Measurements from ENCODE around the gene GNAL.
"Not testable (repeated sequence)": the region's sequence is repeated elsewhere in the genome, so short reads cannot be mapped to it uniquely, and the experiment has no call there.

Gene GNAL

GRCh38 chr18:11884396-11885030 is 195.4 kb downstream of the GNAL start:
- DNase-seq, result no peak

DNA sequence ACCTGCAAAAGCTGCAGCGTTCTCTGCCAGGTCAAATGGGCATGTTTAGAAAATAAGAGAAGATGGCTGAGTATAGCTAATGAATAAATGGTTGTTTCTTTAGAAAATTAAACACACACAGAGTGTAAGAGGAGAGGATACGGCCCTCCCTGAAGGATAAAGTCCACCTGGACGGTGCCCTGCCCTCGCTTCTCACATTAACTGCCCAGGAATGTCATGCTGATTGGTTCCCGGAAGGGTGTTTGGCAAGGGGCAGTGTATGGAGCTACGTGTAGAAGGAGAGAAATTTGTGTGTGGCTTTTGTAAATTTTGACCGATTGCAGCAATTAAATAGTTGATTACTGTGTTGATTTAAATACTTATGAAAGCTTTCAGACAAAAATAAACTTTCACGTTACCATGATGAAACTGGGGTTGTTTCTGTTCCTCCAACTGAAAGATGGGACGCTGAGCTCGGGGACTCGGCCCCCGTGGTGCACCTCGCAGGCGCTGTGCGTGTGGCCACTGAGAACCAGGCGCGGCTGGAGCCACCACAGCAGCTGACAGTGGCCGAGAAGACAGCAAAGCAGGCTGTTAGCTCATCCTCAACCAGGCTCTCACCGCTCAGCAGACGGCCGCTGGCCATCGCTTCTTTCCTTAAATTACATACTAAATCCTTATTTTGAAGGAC is 196.3 kb downstream of the GNAL start:
- no peak for DNase-seq

DNA sequence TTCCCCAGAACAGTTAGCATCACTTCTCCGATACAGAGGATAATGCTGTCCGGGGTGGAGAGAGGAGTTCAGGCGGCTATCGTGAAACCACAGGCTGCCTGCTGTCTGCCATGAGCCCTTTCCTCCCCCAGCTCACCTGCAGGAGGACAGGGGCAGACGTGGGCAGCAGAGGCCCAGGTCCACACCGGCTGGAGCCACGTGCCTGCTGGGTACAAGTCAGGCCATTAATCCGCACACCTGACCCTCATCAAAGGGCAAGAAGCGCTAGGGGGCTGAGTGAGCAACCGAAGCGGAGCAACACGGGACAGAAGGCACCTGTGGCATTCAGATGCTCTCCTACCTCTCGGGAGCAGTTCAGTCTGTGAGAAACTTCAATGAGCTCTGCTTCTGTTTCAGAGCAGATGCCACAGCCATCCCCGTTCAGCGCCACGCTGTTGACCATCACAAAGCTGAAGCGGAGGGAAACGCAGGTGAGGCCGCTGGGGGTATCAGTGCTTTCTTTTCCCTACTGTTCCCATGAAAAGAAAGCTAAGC is 197.6 kb downstream of the GNAL start:
- DNase-seq, result no peak

GRCh38 chr18:11887328-11888128 is 198.5 kb downstream of the GNAL start:
- no peak for DNase-seq

DNA sequence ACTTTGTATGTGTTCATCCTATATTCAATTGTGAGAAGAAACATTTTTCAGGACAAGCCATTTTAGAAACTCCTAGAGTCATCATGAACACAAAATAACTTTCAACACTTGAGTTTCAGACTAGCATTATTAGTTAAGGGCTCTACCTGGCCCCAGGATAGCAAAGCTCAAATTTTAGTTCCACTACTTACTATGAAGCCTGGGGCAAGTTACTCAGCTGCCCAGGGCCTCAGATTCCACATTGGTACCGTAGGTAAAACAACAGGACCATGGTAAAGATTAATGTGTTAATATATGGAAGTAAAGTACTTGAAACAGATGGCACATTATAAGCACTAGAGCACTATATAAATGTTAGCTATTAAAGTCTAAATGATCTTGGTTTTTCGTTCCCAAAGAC is 199.7 kb downstream of the GNAL start:
- no peak for DNase-seq

GRCh38 chr18:11889284-11889683 is 200.2 kb downstream of the GNAL start:
- no peak for DNase-seq

DNA sequence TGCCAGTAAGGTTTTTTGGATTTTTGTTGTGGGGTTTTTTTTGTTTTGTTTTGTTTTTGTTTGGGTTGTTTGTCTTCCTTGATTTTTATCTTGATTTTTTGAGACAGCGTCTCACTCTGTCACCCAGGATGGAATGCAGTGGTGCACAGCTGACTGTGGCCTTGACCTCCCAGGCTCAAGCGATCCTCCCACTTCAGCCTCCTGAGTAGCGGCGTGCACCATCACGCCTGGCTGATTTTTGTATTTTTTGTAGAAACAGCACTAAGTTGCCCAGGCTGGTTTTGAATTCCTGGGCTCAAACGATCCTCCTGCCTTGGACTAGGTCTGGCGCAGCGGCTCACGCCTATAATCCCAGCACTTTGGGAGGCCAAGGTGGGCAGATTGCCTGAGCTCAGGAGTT is 202.7 kb downstream of the GNAL start:
- DNase-seq, result no peak

GRCh38 chr18:11892438-11892837 is 203.4 kb downstream of the GNAL start:
- DNase-seq, result not testable (repeated sequence)

- DNase-seq, result no peak
Measured at GRCh38 chr18:11897781-11898180, 208.7 kb downstream of the GNAL start.

- no peak for DNase-seq
Measured at GRCh38 chr18:11899063-11899462, 210.0 kb downstream of the GNAL start.

DNA sequence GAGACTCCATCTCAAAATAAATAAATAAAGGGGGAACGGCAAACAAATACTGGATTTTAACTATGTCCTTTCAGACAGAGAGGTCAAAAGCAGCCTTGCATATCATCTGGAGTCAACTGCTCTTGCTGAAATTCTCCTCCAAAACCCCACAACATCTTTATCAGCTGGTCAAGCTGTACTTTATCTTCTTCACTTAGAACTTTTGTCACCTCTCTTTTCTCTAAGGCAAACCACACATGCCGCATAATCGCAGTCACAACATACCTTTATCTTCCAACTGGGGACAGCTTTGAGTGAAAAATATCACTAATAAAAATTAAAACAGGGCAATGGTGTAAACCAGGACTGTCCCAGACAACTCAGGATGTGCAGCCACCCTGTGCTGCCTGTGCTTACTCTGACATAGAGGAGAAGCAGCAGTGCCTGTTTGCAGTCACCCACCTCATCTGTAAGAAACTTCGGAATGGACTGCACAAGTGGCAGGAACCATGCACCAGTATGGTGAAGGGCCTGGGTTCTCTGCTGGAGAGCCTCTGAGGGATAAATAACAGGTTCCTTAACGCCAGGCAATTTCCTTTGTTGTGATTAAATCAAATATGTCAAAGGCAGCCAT is 212.9 kb downstream of the GNAL start:
- no peak for DNase-seq

DNA sequence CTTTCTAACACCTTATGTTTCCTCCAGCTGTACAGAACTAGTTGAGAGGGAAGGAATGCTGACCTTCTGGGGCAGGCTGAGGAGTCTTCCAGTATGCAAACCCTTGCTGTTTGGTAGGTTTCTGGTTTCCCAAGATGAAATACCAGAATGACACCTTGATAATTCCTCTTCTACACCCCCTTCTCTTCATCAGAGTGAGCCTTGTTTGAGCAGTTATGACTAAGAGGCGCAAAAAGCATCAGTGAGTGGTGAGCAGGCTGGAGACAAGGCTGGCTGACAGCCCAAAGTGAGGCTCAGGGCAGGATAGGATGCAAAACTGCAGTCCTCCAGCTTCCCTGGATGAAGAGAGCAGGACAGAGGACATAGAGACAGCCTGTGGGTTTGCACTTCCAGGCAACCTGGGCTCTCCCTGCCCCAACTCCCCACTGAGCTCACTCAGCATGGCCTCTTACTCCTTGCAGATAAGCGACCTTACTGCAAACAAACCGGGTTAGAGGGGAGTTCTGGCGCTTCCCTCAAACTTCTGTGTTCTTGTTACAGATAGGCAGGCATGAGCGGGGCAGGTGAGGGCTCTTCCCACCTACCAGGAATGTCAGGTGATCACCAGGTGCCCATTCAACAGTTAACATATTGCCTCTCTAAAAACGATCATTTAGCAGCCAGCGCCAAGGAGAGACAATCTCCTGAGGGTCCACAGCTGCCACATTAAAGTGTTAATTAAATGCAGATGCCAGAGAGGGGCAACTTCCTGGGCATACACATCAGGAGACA is 213.6 kb downstream of the GNAL start:
- no peak for DNase-seq

DNA sequence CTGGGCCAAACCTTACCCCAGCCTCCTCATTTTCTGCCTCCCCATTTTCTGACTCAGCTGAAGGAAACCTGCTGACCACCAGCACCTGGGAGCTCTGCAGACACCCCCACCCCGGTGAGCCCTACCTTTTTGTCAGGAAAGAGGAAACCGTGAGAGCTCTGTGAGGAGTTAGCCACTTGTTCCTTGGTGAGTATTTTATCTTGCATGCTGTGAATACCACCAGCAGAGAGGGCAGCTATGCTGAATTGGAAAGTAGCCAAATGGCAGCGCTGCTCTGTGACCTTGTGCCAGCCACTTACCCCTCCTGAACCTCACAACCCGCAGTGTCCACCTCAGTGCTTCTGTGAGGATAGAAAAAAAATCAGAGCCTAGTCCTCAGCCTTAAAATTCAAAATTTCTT is 216.5 kb downstream of the GNAL start:
- DNase-seq, result no peak

DNA sequence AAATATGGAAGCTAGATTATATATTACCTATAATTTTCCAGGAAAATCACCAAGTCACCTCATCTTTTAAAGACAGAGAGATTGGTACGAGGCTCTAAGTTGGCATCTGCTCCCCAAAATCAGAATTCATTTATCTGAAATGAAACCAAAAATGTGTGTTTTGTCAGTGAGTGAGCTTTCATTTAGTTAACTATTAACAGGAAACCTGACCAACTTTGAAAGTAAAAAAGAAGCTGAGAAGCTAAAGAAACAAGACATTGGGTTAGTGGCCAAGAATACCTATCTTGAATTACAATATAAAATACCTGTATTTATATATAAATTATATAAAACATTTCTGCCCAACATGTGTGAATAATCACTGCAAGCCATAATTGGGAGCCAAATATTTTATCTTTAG is 217.1 kb downstream of the GNAL start:
- no peak for DNase-seq

GRCh38 chr18:11906926-11907874 is 218.1 kb downstream of the GNAL start:
- DNase-seq, result no peak

DNA sequence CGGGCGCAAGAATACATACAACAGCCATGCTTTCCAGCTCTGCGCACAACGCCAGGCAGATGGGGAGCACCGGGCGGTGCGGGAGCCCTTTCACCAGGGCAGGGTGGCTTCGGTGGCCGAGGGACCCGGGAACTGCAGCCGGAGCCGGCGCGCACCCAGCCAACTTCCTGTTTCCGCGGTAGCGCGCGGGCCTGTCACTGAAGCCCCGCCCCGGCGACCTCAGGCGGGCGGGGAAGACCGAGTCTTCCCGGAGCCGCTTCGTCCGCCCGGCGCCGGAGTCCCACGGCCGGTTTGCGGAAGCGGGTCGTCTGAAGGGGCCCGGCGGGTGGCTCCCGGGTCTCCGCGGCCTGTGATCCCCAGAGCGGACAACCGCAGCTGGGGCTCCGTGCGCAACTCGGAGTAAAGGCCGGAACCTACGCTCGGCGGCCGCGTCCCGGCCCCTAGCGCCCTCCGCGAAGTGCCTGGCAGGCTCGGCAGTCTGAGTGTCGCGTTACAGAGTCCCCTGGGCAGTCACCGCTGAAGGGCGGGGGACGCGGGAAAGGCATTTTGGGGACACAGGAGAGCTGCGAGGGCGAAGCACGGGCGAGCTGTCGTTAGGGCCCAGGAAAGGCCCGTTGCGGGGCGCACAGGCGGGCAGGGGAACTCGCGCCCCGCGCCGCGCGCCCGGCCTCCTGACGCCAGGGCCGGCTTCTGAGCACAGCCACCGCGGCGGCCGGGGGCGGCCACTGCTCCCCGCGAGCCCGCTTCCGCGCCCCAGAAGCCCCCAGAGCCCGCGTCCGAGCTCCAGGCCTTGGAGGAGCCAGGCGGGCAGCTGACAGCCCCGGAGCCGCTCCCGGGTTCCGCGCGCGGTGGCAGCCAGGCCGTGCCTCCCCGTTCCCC is 219.4 kb downstream of the GNAL start, which contains the start of gene MPPE1:
Gene MPPE1 (minus strand): TSS at position 136 of the 879 bp plus-strand sequence. CDS start 11,053 bp downstream, outside the sequence.
- peak; percentile 81 to 85 for DNase-seq

DNA sequence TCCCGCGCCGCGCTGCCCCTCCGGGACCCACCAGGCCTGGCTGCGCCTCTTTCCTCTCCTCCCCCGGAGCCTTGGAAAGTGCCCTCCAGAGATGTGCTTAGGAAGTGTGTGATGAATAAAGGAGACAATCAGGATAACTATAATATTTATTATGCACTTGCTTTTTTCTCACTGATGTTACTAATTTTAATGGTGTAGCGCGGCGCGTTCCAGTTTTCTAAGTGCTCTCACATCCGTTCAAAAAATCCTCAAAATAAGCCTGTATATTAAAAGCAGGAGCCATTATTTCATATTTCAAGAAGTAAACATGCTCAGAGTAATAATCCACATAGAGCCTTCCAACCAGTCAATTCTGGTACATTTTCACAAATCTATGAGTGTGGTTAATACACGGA is 220.0 kb downstream of the GNAL start:
- DNase-seq, result no peak

DNA sequence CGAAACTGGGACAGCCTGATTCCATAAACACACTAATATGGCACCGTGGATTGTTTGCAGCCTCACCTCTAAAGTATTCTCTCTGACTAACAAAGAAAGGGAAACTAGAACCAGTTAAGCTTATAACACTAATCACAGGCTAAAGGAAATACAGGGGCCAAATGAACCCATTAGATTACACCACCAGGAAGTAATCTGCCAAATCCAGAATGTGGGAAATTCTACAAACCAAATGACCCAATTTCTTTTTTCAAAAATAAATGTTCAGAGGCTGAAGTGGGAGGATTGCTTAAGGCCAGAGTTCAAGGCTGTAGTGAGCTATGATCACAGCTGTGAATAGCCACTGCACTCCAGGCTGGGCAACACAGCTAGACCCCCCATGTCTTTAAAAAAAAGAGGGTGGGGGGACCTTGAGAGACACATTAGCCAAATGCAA is 220.5 kb downstream of the GNAL start:
- DNase-seq, result no peak

- not testable (repeated sequence) for DNase-seq
Measured at GRCh38 chr18:11916880-11917279, 227.8 kb downstream of the GNAL start.

- DNase-seq, result not testable (repeated sequence)
Measured at GRCh38 chr18:11919522-11919921, 230.5 kb downstream of the GNAL start.
